Vagina (tissue), 2 donors: ENCODE measurements around the gene DDX23. TPM values are rescaled to one million over a fixed set of nuclear protein-coding genes. Genes with fewer than 3 reads are reported as not detected.

Experiments
- DNase-seq, 2 donors: peaks; one replicate each; pipeline ENCODE4 v3.0.0-alpha.2; 2017; ENCODE audit errors: extremely low spot score in 2 of 2
- H3K27ac ChIP-seq: fragments of 200-600 bp; sonication (generic); one replicate; pipeline ENCODE4 v1.5.1; 2019
- H3K27me3 ChIP-seq: fragments of 200-600 bp; sonication (generic); one replicate; pipeline ENCODE4 v1.5.1; 2019
- H3K36me3 ChIP-seq, 2 donors: fragments of 200-600 bp; sonication (generic); one replicate each; pipeline ENCODE4 v1.5.1; 2017 to 2019
- H3K4me1 ChIP-seq: fragments of 200-600 bp; sonication (generic); one replicate; pipeline ENCODE4 v1.5.1; 2019
- H3K4me3 ChIP-seq, 2 donors: fragments of 200-600 bp; sonication (generic); 1 replicate in 1 of 2; 2 replicates in 1 of 2; pipeline ENCODE4 v1.5.1; 2016 to 2019
- H3K9me3 ChIP-seq: fragments of 200-600 bp; sonication (generic); one replicate; pipeline ENCODE4 v1.5.1; 2019
- CTCF ChIP-seq, 3 experiments: fragments of 450-650 bp in 2 of 3; fragments of 200-600 bp in 1 of 3; sonication (generic) in 1 of 3; IDR thresholded peaks; one replicate each; pipeline ENCODE4 v1.5.1; 2017 to 2019; ENCODE audit warnings: antibody characterized with exemption in 3 of 3, mild to moderate bottlenecking in 2 of 3, moderate library complexity in 2 of 3
- POLR2A ChIP-seq, 2 donors: fragments of 450-650 bp; IDR thresholded peaks; one replicate each; pipeline ENCODE4 v1.6.1; 2017; ENCODE audit warnings: antibody characterized with exemption in 2 of 2, mild to moderate bottlenecking in 2 of 2, moderate library complexity in 2 of 2
- POLR2AphosphoS5 ChIP-seq, 2 donors: sonication (generic); formaldehyde crosslinking; IDR thresholded peaks; one replicate each; pipeline ENCODE4 v1.9.0; 2017; ENCODE audit warnings: antibody characterized with exemption in 2 of 2, mild to moderate bottlenecking in 2 of 2, low read depth in 1 of 2; ENCODE audit not compliant: insufficient read depth in 1 of 2
- intact Hi-C: fragments of 100-400 bp; cut with DNase I; formaldehyde crosslinking; loops from one replicate; pipeline ENCODE4 v1.15.1; 2023
- total RNA-seq: library from RNA; depleted of rRNA; stranded (reverse); fragments of >200 nt; gene quantifications from one replicate; pipeline ENCODE4 v1.2.3, GENCODE V29; 2016

The DDX23 gene
- total RNA-seq, 1 donor from 2014 or later: 57.9 TPM

GRCh38 chr12:48827513-48828096 lies 24.4 kb downstream of the DDX23 start:
- TF ChIP-seq POLR2A (IDR thresholded peaks at IDR 0.05) (no peak), POLR2AphosphoS5 (IDR thresholded peaks at IDR 0.05; ENCODE audit: insufficient read depth in 1 of 2, low read depth in 1 of 2) (no peak), CTCF (IDR thresholded peaks at IDR 0.05) (no peak)
- Histone ChIP-seq H3K27ac (no peak overlapping the region), H3K27me3 (no peaks in the 10 kb centered on the region), H3K4me1 (no peaks in the 10 kb centered on the region), H3K9me3 (no peaks in the 10 kb centered on the region), H3K36me3 (peaks cover 0 to 67% of the 10 kb centered on the region in 2 donors), H3K4me3 (no peak overlapping the region)
- DNase-seq: no peak
- intact Hi-C loops: no loop called here

GRCh38 chr12:48827026-48827425 lies 24.9 kb downstream of the DDX23 start:
- no peak overlapping the region for H3K27ac ChIP-seq

DNA sequence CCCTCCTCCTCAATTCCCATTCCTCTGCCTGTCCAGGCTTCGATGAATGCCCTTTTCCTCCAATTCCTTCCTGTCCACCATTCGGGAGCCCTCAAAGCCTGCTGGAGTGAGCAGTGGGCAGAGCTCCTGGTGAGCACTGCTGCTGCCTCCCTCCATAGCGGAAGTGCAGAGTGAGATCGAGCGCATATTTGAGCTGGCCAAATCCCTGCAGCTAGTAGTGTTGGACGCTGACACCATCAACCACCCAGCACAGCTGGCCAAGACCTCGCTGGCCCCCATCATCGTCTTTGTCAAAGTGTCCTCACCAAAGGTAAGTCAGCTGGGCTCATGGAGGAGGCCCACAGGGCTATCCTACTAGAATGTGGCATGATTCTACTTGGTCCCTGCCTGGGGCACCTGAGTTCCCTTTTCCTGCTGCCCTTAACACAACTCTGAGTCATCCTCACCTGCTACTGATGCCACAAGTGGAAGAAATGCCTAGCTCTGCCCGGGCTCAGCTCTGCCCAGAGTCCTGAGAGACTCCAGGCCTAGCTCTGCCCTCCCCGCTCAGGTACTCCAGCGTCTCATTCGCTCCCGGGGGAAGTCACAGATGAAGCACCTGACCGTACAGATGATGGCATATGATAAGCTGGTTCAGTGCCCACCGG lies 25.6 kb downstream of the DDX23 start:
- DNase-seq: no peak
- no peaks in the 10 kb centered on the region for H3K27me3 ChIP-seq
- H3K36me3 ChIP-seq: peaks cover 0 to 55% of the 10 kb centered on the region in 2 donors
- no peaks in the 10 kb centered on the region for H3K9me3 ChIP-seq
- no peaks in the 10 kb centered on the region for H3K4me1 ChIP-seq
- no peak overlapping the region for H3K4me3 ChIP-seq
- TF ChIP-seq CTCF (IDR thresholded peaks at IDR 0.05) (no peak), POLR2AphosphoS5 (IDR thresholded peaks at IDR 0.05; ENCODE audit: insufficient read depth in 1 of 2, low read depth in 1 of 2) (no peak), POLR2A (IDR thresholded peaks at IDR 0.05) (no peak)
- no peak overlapping the region for H3K27ac ChIP-seq
- intact Hi-C loops: no loop called here

More at GRCh38 chr12:48827026-48827425, 24.9 kb downstream of the DDX23 start:
- DNase-seq: no peak
- H3K27me3 ChIP-seq: no peaks in the 10 kb centered on the region
- peaks cover 0 to 62% of the 10 kb centered on the region in 2 donors for H3K36me3 ChIP-seq
- no peak overlapping the region for H3K4me3 ChIP-seq
- intact Hi-C loops: no loop called here
- no peaks in the 10 kb centered on the region for H3K4me1 ChIP-seq
- no peaks in the 10 kb centered on the region for H3K9me3 ChIP-seq
- TF ChIP-seq POLR2AphosphoS5 (IDR thresholded peaks at IDR 0.05; ENCODE audit: insufficient read depth in 1 of 2, low read depth in 1 of 2) (no peak), CTCF (IDR thresholded peaks at IDR 0.05) (no peak), POLR2A (IDR thresholded peaks at IDR 0.05) (no peak)

- no peak overlapping the region for H3K27ac ChIP-seq
- DNase-seq: no peak
- TF ChIP-seq POLR2A (IDR thresholded peaks at IDR 0.05): no peak
- TF ChIP-seq POLR2AphosphoS5 (IDR thresholded peaks at IDR 0.05; ENCODE audit: insufficient read depth in 1 of 2, low read depth in 1 of 2): no peak
- no peak for TF ChIP-seq CTCF (IDR thresholded peaks at IDR 0.05)
- no peak overlapping the region for H3K4me3 ChIP-seq
- peaks cover 0 to 42% of the 10 kb centered on the region in 2 donors for H3K36me3 ChIP-seq
- intact Hi-C loops: no loop called here
- no peaks in the 10 kb centered on the region for H3K27me3 ChIP-seq
- no peaks in the 10 kb centered on the region for H3K4me1 ChIP-seq
- H3K9me3 ChIP-seq: no peaks in the 10 kb centered on the region
These were observed 27.1 kb downstream of the DDX23 start for GRCh38 chr12:48824905-48825304.

GRCh38 chr12:48824112-48824511 lies 27.9 kb downstream of the DDX23 start:
- Histone ChIP-seq H3K4me3 (no peak overlapping the region), H3K9me3 (no peaks in the 10 kb centered on the region), H3K27me3 (no peaks in the 10 kb centered on the region), H3K4me1 (peaks cover 4% of the 10 kb centered on the region), H3K36me3 (peaks cover 0 to 36% of the 10 kb centered on the region in 2 donors), H3K27ac (no peak overlapping the region)
- intact Hi-C loops: no loop called here
- TF ChIP-seq POLR2A (IDR thresholded peaks at IDR 0.05): no peak
- TF ChIP-seq CTCF (IDR thresholded peaks at IDR 0.05): no peak
- no peak for TF ChIP-seq POLR2AphosphoS5 (IDR thresholded peaks at IDR 0.05; ENCODE audit: insufficient read depth in 1 of 2, low read depth in 1 of 2)
- no peak for DNase-seq
